ENCODE data around the gene GRIN2A. TPM values are rescaled to one million over a fixed set of nuclear protein-coding genes. Genes with fewer than 3 reads are reported as not detected.

Gene GRIN2A
- total and polyA plus RNA-seq, 2 of the 13 experiments (the other 11 are each of a cell fraction or from before 2014, with no cell fraction given), result not detected

GRCh38 chr16:9843424-9844018 is 338.7 kb downstream of the GRIN2A start:
- FAIRE-seq (no peak), DNase-seq (ENCODE audit: low spot score) (no peak), ATAC-seq (no peak)
- H4K20me1 ChIP-seq (ENCODE audit: insufficient read depth, low read length), result no peaks in the 10 kb centered on the region
- H3K4me3 ChIP-seq (replicated peaks in 1 of 3; ENCODE audit: insufficient read depth in 1 of 3, low read depth in 2 of 3, low read length in 3 of 3), result no peak overlapping the region
- H3K27ac ChIP-seq (ENCODE audit: extremely low read length, insufficient read depth, low read length), result no peak overlapping the region
- no peak for TF ChIP-seq HBP1 (CRISPR knock-in tag; IDR thresholded peaks at IDR 0.05; ENCODE audit: low read depth)
- no peak for TF ChIP-seq MZF1 (CRISPR knock-in tag; IDR thresholded peaks at IDR 0.05; ENCODE audit: borderline replicate concordance)
- TF ChIP-seq ZIK1 (CRISPR knock-in tag; IDR thresholded peaks at IDR 0.05; ENCODE audit: borderline replicate concordance, low read depth), result no peak
- TF ChIP-seq BCLAF1 (IDR thresholded peaks at IDR 0.05), result no peak
- TF ChIP-seq ZNF501 (CRISPR knock-in tag; IDR thresholded peaks at IDR 0.05), result no peak
- TF ChIP-seq CAMTA2 (CRISPR knock-in tag; IDR thresholded peaks at IDR 0.05; ENCODE audit: borderline replicate concordance), result no peak
- TF ChIP-seq ZNF256 (CRISPR knock-in tag; conservative IDR thresholded peaks at IDR 0.05), result no peak
- TF ChIP-seq KDM2A (CRISPR knock-in tag; IDR thresholded peaks at IDR 0.05; ENCODE audit: borderline replicate concordance, low read depth), result no peak
- TF ChIP-seq KDM6A (CRISPR knock-in tag; IDR thresholded peaks at IDR 0.05; ENCODE audit: low read depth), result no peak
- TF ChIP-seq AKNA (CRISPR knock-in tag; IDR thresholded peaks at IDR 0.05; ENCODE audit: borderline replicate concordance), result no peak
- TF ChIP-seq ZNF598 (CRISPR knock-in tag; IDR thresholded peaks at IDR 0.05; ENCODE audit: borderline replicate concordance), result no peak
- H3K27me3 ChIP-seq (ENCODE audit: control insufficient read depth in 1 of 2, insufficient read depth in 2 of 2, low read length in 2 of 2), result no peaks in the 10 kb centered on the region
- no peaks in the 10 kb centered on the region for H3K4me1 ChIP-seq (ENCODE audit: insufficient read depth, low read length)
- in situ Hi-C loops (cut with HindIII; ENCODE audit: extremely low pct_ligation_motif_present, low pct_unique_long_range_greater_than_20kb) (no loop called here), intact Hi-C loops (cut with micrococcal nuclease; ENCODE audit: unreplicated experiment) (no loop called here)
- no TSS peak for BruUV-seq (replicated peaks)
- WGBS (ENCODE audit: low lambda C conversion rate), result 33% methylated on average over 3 of the region's 3 CpGs
- no peaks in the 10 kb centered on the region for H3K36me3 ChIP-seq (replicated peaks in 1 of 2; ENCODE audit: control insufficient read depth in 1 of 2, insufficient read depth in 2 of 2, low read length in 2 of 2)
- H3K4me2 ChIP-seq (ENCODE audit: low read depth, low read length), result no peak overlapping the region
- CTCF ChIA-PET (ENCODE audit: low intra/inter-chr PET ratio, low total read pairs), result no interaction called here
- POLR2A ChIA-PET, result no interaction called here
- no peak overlapping the region for H2AFZ ChIP-seq (ENCODE audit: low read length)
- H3K9ac ChIP-seq (ENCODE audit: insufficient read depth, low read depth, low read length), result no peak overlapping the region
- no peaks in the 10 kb centered on the region for H3K9me3 ChIP-seq (ENCODE audit: low read length)
- H3K79me2 ChIP-seq (ENCODE audit: insufficient read depth, low read length), result no peaks in the 10 kb centered on the region

Measured in HepG2 (cell line).